OCI-LY7 (cell line): ENCODE data around the gene MOAP1. TPM values are rescaled to one million over a fixed set of nuclear protein-coding genes. Genes with fewer than 3 reads are reported as not detected.

Source experiments
- BruUV-seq: library from RNA; stranded (reverse); fragments of 400-500 nt; replicated peaks from 2 replicates; lab custom pipeline; 2021; lab: Mats Ljungman, UMichigan
- CTCF ChIA-PET: fragments of 300-600 bp; sonication (Branson Sonifier 250); formaldehyde crosslinking; loops from one replicate; lab custom pipeline; 2022; ENCODE audit warnings: antibody characterized with exemption; ENCODE audit not compliant: unreplicated experiment; lab: Charles Lee
- POLR2A ChIA-PET: fragments of 300-600 bp; sonication (Branson Sonifier 250); formaldehyde crosslinking; loops from one replicate; lab custom pipeline; 2022; ENCODE audit warnings: antibody characterized with exemption; lab: Charles Lee
- DNase-seq: peaks from one replicate; pipeline ENCODE4 v3.0.0-alpha.2; 2015; ENCODE audit warnings: low spot score
- H2AFZ ChIP-seq: fragments of 200-600 bp; sonication (generic), shearing (Covaris generic); 2 replicates; pipeline ENCODE4 v1.6.1; 2014; ENCODE audit warnings: mild to moderate bottlenecking, antibody characterized with exemption, low read length, moderate library complexity
- H3K27ac ChIP-seq: fragments of 200-600 bp; sonication (generic); 2 replicates; pipeline ENCODE4 v1.5.1; 2014; ENCODE audit warnings: mixed run types, low read depth, mild to moderate bottlenecking, moderate library complexity, low read length, inconsistent platforms; ENCODE audit not compliant: poor library complexity, severe bottlenecking
- H3K36me3 ChIP-seq: fragments of 200-600 bp; sonication (generic); 2 replicates; pipeline ENCODE4 v1.6.1; 2014; ENCODE audit warnings: mild to moderate bottlenecking, antibody characterized with exemption, low read length, moderate library complexity, mixed read lengths; ENCODE audit not compliant: insufficient read depth
- H3K4me1 ChIP-seq: fragments of 200-600 bp; sonication (generic); 2 replicates; pipeline ENCODE4 v1.5.1; 2014; ENCODE audit warnings: mild to moderate bottlenecking, low read length; ENCODE audit not compliant: insufficient read depth, poor library complexity, severe bottlenecking
- H3K4me2 ChIP-seq: fragments of 200-600 bp; sonication (generic); 2 replicates; pipeline ENCODE4 v1.6.1; 2014; ENCODE audit warnings: mild to moderate bottlenecking, low read length
- H3K4me3 ChIP-seq: fragments of 200-600 bp; sonication (generic); 2 replicates; pipeline ENCODE4 v1.5.1; 2014; ENCODE audit warnings: mild to moderate bottlenecking, low read depth, low read length; ENCODE audit not compliant: poor library complexity, severe bottlenecking
- H3K79me2 ChIP-seq: fragments of 200-600 bp; sonication (generic); 2 replicates; pipeline ENCODE4 v1.6.1; 2016; ENCODE audit warnings: low read depth, mild to moderate bottlenecking, low read length, moderate library complexity, mixed read lengths; ENCODE audit not compliant: insufficient read depth
- H3K9me2 ChIP-seq: fragments of 200-600 bp; sonication (generic); 2 replicates; pipeline ENCODE4 v1.6.1; 2016; ENCODE audit warnings: mild to moderate bottlenecking, low read length, mixed read lengths; ENCODE audit not compliant: insufficient read depth
- H3K9me3 ChIP-seq: fragments of 200-600 bp; sonication (generic); 2 replicates; pipeline ENCODE4 v1.6.1; 2014; ENCODE audit warnings: mild to moderate bottlenecking, mixed run types, low read length, mixed read lengths
- H4K20me1 ChIP-seq: fragments of 200-600 bp; sonication (generic); 2 replicates; pipeline ENCODE4 v1.6.1; 2014; ENCODE audit warnings: mild to moderate bottlenecking, antibody characterized with exemption, low read length, moderate library complexity, mixed read lengths; ENCODE audit not compliant: insufficient read depth
- CTCF ChIP-seq: fragments of 200-600 bp; sonication (generic); conservative IDR thresholded peaks from 2 replicates; pipeline ENCODE4 v1.5.1; 2014; ENCODE audit warnings: mild to moderate bottlenecking, antibody characterized with exemption, low read length, moderate library complexity, mixed read lengths
- EZH2phosphoT487 ChIP-seq: fragments of 200-600 bp; sonication (generic); IDR thresholded peaks from 2 replicates; pipeline ENCODE4 v1.6.1; 2018; ENCODE audit warnings: low read depth, borderline replicate concordance, mild to moderate bottlenecking, mixed run types, antibody characterized with exemption, low read length, moderate library complexity, mixed read lengths
- intact Hi-C: fragments of 100-400 bp; cut with micrococcal nuclease; formaldehyde crosslinking; loops from one replicate; pipeline ENCODE4 v1.10.0; 2022; ENCODE audit not compliant: unreplicated experiment
- total RNA-seq, 2 experiments: library from RNA; depleted of rRNA in 1 of 2; stranded (reverse); fragments of >200 nt in 1 of 2; shearing (Covaris generic) in 1 of 2; gene quantifications; 2 replicates each; pipeline ENCODE4 v1.2.3, GENCODE V29; 2014 to 2022

Gene MOAP1
- total RNA-seq, 2 experiments from 2014 or later, result 26.4 to 31.2 TPM

DNA sequence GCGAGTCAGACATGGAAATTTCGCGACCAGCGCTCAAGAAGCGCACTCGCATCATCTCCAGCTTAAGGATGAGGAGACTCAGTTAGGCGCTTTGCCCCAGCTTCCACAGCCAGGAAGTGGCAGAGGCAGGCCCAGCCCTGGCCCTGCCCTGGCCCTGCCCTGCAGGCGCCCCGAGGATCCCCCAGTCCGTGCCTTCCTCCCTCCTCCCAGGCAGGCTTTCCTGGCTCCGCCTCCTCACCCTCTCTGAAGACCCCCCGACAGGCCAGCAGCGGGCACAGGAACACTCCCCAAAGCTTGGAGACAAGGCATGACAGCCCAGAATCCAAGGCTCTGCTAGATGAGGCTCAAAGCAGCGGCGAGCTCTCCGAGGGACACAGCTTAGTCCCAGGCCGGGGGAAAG, 47.5 kb upstream of the MOAP1 start:
- DNase-seq, result no peak
- H3K9me2 ChIP-seq, result no peaks in the 10 kb centered on the region
- H2AFZ ChIP-seq, result no peak overlapping the region
- POLR2A ChIA-PET, result interaction anchor here (0.7 kb wide), 1 partner anchor 64 kb away, joined by 3 read pairs; no protein-coding TSS in a partner anchor
- H3K79me2 ChIP-seq, result no peaks in the 10 kb centered on the region
- H3K4me3 ChIP-seq, result no peak overlapping the region
- peaks cover 20% of the 10 kb centered on the region for H3K36me3 ChIP-seq
- H3K9me3 ChIP-seq, result no peaks in the 10 kb centered on the region
- H3K27ac ChIP-seq, result no peak overlapping the region
- BruUV-seq, result no TSS peak
- intact Hi-C loops, result no loop called here
- TF ChIP-seq EZH2phosphoT487 (no peak), CTCF (no peak)
- H3K4me2 ChIP-seq, result no peak overlapping the region
- CTCF ChIA-PET, result no interaction called here
- H4K20me1 ChIP-seq, result no peaks in the 10 kb centered on the region
- no peaks in the 10 kb centered on the region for H3K4me1 ChIP-seq

DNA sequence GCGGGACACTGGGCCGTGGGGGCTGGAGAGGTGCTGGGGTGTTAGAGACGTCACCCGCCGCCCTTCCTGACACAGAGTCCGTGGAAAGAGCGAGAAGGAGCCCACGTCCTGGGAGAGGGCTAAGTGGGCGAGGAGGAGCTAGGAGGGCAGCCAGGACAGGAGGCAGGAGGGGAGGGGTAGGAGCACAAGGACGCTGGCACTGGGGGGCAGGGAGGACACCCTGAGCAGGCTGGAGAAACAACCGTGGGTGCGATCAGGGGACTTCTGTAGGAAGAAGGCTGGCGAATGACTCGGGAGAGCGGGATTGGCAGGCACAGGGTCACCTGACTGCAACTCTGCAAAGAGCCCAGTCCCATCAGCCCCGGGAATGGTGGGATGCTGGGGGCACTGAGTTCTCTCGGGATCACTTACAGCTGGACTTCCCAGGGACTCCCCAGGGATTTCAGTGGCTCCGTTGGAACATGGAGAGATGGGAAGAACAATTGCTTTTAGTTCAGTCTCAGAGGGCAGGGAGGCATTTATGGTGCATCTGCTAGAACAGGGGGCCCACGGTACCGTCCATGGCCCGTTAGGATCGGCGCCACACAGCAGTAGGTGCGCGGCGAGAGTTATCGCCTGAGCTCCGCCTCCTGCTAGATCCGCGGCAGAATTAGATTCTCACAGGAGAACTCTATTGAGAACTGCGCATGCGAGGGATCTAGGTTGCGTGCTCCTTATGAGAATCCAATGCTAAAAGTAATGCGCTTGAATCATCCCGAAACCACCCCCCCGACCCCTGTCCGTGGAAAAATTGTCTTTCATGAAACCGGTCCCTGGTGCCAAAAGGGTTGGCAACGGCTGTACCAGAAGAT, 46.7 kb upstream of the MOAP1 start:
- TF ChIP-seq EZH2phosphoT487 (no peak), CTCF (no peak)
- H3K9me3 ChIP-seq, result no peaks in the 10 kb centered on the region
- H2AFZ ChIP-seq, result no peak overlapping the region
- BruUV-seq, result no TSS peak
- H3K9me2 ChIP-seq, result no peaks in the 10 kb centered on the region
- H3K36me3 ChIP-seq, result peaks cover 25% of the 10 kb centered on the region
- DNase-seq, result no peak
- H3K4me3 ChIP-seq, result no peak overlapping the region
- no peaks in the 10 kb centered on the region for H4K20me1 ChIP-seq
- H3K79me2 ChIP-seq, result no peaks in the 10 kb centered on the region
- ChIA-PET CTCF (no interaction called here), POLR2A (no interaction called here)
- H3K4me2 ChIP-seq, result no peak overlapping the region
- no peaks in the 10 kb centered on the region for H3K4me1 ChIP-seq
- intact Hi-C loops, result no loop called here
- H3K27ac ChIP-seq, result no peak overlapping the region

GRCh38 chr14:93230539-93230938, 45.8 kb upstream of the MOAP1 start:
- Histone ChIP-seq H3K36me3 (peaks cover 32% of the 10 kb centered on the region), H3K4me2 (no peak overlapping the region), H2AFZ (no peak overlapping the region), H3K79me2 (no peaks in the 10 kb centered on the region), H3K9me3 (no peaks in the 10 kb centered on the region), H4K20me1 (no peaks in the 10 kb centered on the region), H3K27ac (no peak overlapping the region), H3K9me2 (no peaks in the 10 kb centered on the region), H3K4me1 (no peaks in the 10 kb centered on the region), H3K4me3 (no peak overlapping the region)
- TF ChIP-seq EZH2phosphoT487 (no peak), CTCF (no peak)
- DNase-seq, result no peak
- BruUV-seq, result no TSS peak
- ChIA-PET POLR2A (no interaction called here), CTCF (no interaction called here)
- intact Hi-C loops, result no loop called here
